HG03571 (cell line): ENCODE results near the gene CRADD.
"Not testable (repeated sequence)": the region's sequence is repeated elsewhere in the genome, so short reads cannot be mapped to it uniquely, and the experiment has no call there.

Experiments used
- ATAC-seq: cut with Tn5 transposase; IDR thresholded peaks from one replicate; pipeline ENCODE4 v1.9.1; 2021; ENCODE audit not compliant: unreplicated experiment

Gene CRADD

GRCh38 chr12:93780886-93781285, 103.7 kb downstream of the CRADD start:
- not testable (repeated sequence) for ATAC-seq

GRCh38 chr12:93781961-93782360, 104.8 kb downstream of the CRADD start:
- ATAC-seq = not testable (repeated sequence)

- ATAC-seq = no peak
Measured at GRCh38 chr12:93782853-93783252, 105.7 kb downstream of the CRADD start.

- no peak for ATAC-seq
Measured at GRCh38 chr12:93783832-93784231, 106.7 kb downstream of the CRADD start.

- no peak for ATAC-seq
Measured at GRCh38 chr12:93784339-93785086, 107.3 kb downstream of the CRADD start.

- no peak for ATAC-seq
Measured at GRCh38 chr12:93785249-93786010, 108.3 kb downstream of the CRADD start.

GRCh38 chr12:93786656-93787397, 109.7 kb downstream of the CRADD start:
- ATAC-seq = no peak

- ATAC-seq = no peak
Measured at GRCh38 chr12:93788853-93789252, 111.7 kb downstream of the CRADD start.

- ATAC-seq = no peak
Measured at GRCh38 chr12:93789767-93790166, 112.6 kb downstream of the CRADD start.

GRCh38 chr12:93790472-93791152, 113.4 kb downstream of the CRADD start:
- ATAC-seq = no peak

GRCh38 chr12:93793007-93793406, 115.8 kb downstream of the CRADD start:
- no peak for ATAC-seq

GRCh38 chr12:93793983-93794382, 116.8 kb downstream of the CRADD start:
- no peak for ATAC-seq

GRCh38 chr12:93794738-93795137, 117.6 kb downstream of the CRADD start:
- ATAC-seq = no peak

- no peak for ATAC-seq
Measured at GRCh38 chr12:93795352-93795751, 118.2 kb downstream of the CRADD start.

- ATAC-seq = no peak
Measured at GRCh38 chr12:93796729-93797128, 119.6 kb downstream of the CRADD start.

GRCh38 chr12:93798279-93799151, 121.3 kb downstream of the CRADD start:
- no peak for ATAC-seq

- ATAC-seq = not testable (repeated sequence)
Measured at GRCh38 chr12:93801666-93802065, 124.5 kb downstream of the CRADD start.

- no peak for ATAC-seq
Measured at GRCh38 chr12:93802293-93802692, 125.1 kb downstream of the CRADD start.

GRCh38 chr12:93802698-93803423, 125.7 kb downstream of the CRADD start:
- no peak for ATAC-seq
